GM12864 (cell line): ENCODE data around the gene SMC1A.

Source experiments
- DNase-seq: peaks from one replicate; pipeline ENCODE4 v3.0.0-alpha.2; 2011; ENCODE audit warnings: low read depth
- H3K4me3 ChIP-seq: 2 replicates; pipeline ENCODE4 v1.5.1; 2011; ENCODE audit warnings: mild to moderate bottlenecking, low read depth, low read length, control low read depth
- TF ChIP-seq, protein P1 (sequence below): IDR thresholded peaks from 2 replicates; pipeline ENCODE4 v1.5.1; 2011; ENCODE audit warnings: low read depth, mild to moderate bottlenecking, moderate library complexity, low read length, control low read depth, inconsistent platforms; ENCODE audit errors: missing control alignments

SMC1A gene

DNA sequence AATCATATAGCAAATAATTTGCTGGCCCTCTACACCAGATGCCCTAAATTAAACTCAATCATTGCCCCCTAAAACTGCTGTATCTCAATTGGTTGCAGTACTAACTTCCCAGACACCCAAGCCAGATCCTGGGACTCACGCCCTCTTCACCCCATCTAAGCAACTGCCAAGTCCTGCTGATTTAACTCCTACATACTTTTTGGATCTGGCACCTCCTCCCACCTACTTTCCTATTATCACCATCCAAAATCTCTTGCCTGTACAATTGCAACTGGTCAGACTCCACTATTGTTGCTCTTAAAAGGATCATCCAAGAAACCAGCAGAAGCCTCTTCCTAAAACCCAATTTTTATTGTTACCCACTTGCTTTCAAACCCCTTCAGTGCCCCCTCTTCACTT, 16.4 kb upstream of the SMC1A start:
- TF ChIP-seq, protein P1, sequence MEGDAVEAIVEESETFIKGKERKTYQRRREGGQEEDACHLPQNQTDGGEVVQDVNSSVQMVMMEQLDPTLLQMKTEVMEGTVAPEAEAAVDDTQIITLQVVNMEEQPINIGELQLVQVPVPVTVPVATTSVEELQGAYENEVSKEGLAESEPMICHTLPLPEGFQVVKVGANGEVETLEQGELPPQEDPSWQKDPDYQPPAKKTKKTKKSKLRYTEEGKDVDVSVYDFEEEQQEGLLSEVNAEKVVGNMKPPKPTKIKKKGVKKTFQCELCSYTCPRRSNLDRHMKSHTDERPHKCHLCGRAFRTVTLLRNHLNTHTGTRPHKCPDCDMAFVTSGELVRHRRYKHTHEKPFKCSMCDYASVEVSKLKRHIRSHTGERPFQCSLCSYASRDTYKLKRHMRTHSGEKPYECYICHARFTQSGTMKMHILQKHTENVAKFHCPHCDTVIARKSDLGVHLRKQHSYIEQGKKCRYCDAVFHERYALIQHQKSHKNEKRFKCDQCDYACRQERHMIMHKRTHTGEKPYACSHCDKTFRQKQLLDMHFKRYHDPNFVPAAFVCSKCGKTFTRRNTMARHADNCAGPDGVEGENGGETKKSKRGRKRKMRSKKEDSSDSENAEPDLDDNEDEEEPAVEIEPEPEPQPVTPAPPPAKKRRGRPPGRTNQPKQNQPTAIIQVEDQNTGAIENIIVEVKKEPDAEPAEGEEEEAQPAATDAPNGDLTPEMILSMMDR, result no peak
- no peak overlapping the region for H3K4me3 ChIP-seq

DNA sequence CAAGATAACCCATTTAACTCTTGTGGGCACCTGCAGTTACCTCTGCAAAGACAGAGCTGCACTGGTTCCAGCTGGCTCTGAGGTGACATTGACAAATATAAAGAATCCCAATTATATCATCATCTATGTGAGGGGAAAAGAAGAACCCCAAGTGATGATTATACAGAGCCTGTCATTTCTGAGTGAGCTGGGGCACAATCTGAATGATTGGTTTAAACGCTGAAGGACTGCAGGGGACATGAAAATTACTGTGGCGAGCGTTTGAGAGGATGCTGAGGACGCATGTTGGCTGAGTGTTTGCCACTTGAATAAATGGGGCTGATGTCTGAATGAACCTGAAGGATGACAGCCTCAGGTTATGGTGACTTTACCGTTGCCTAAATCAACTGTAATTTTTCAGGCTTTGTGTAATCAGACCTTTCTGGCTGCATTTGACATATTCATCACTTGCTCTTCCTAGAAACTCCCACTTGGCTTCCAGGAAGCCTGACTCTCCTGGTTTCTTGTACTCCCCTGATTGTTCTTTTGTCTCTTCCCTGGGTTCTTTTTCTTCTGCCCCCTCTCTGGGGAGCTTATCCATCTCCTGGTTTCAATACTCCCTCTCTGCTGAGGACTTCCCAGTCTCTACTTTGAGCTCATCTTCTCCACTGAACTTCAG, 15.8 kb upstream of the SMC1A start:
- H3K4me3 ChIP-seq, result no peak overlapping the region
- TF ChIP-seq, protein P1, result no peak
- DNase-seq, result no peak

More for the DNA sequence above, 16.4 kb upstream of the SMC1A start:
- DNase-seq, result no peak

- TF ChIP-seq, protein P1, result no peak
- H3K4me3 ChIP-seq, result no peak overlapping the region
- DNase-seq, result no peak
Observed at GRCh38 chrX:53437206-53437605, 14.8 kb upstream of the SMC1A start.

GRCh38 chrX:53435997-53436396, 13.5 kb upstream of the SMC1A start:
- no peak overlapping the region for H3K4me3 ChIP-seq
- no peak for DNase-seq
- TF ChIP-seq, protein P1, result peak; percentile 70

- TF ChIP-seq, protein P1, result no peak
- peak within 1 kb of the TSS; percentile 89 for H3K4me3 ChIP-seq
- DNase-seq, result peak; percentile 56
Observed at GRCh38 chrX:53433651-53434639, 11.5 kb upstream of the SMC1A start, which contains the start of gene HSD17B10. Gene HSD17B10 (minus strand): TSS chrX:53434370. CDS start chrX:53434345, 25 bp downstream.

DNA sequence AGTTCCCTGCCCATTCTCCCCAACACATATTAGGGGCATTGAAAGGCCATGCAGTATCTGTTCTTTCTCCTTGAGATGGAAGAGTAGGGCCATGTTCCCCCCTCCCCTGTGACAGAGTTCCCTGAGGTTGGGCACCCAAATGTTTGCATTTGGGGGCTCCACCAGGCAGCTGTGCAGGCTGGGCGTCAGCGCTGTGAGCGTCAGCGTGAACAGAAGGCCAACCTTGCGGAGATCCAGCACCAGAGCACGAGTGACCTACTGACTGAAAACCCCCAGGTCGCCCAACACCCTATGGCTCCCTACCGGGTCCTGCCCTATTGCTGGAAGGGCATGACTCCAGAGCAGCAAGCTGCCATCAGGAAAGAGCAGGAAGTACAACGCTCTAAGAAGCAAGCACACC, 7.8 kb upstream of the SMC1A start:
- TF ChIP-seq, protein P1, result no peak
- H3K4me3 ChIP-seq, result no peak overlapping the region
- DNase-seq, result no peak
